ENCODE data around the gene ZDHHC14. TPM values are rescaled to one million over a fixed set of nuclear protein-coding genes. Genes with fewer than 3 reads are reported as not detected.

ZDHHC14 gene
- total and polyA plus RNA-seq, 2 of the 8 experiments (the other 6 are each of a cell fraction or from before 2014, with no cell fraction given) = 2.9 to 5.3 TPM

DNA sequence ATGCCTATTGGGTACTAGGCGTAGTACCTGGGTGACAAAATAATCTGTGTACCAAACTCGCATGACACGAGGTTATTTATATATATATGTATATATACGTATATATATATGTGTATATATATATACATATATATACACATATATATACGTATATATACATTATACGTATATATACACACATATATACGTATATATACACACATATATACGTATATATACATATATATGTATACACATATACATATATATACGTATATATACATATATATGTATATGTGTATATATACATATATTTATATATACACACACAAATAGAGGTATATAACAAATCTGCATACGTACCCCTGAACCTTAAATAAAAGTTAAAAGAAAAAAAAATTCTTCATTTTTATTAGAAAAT is 103.2 kb downstream of the ZDHHC14 start:
- DNase-seq (ENCODE audit: low read depth in 1 of 2, low spot score in 2 of 2) (no peak), FAIRE-seq (no peak)
- Histone ChIP-seq H3K79me1 (ENCODE audit: low read depth, low read length) (no peaks in the 10 kb centered on the region), H3K9ac (replicated peaks in 1 of 4; ENCODE audit: extremely low read depth in 1 of 4, low read depth in 3 of 4, low read length in 3 of 4) (no peak overlapping the region), H3K79me2 (ENCODE audit: control insufficient read depth in 1 of 2, insufficient read depth in 2 of 2, low read length in 2 of 2) (no peaks in the 10 kb centered on the region), H2BK20ac (ENCODE audit: low read length) (no peak overlapping the region), H3K14ac (ENCODE audit: insufficient read length) (no peak overlapping the region), H2BK120ac (replicated peaks; ENCODE audit: low read depth, low read length) (no peak overlapping the region), H2BK5ac (ENCODE audit: low read depth, low read length) (no peak overlapping the region), H3K9me3 (ENCODE audit: insufficient read depth in 2 of 2, low read depth in 1 of 2, low read length in 1 of 2) (no peaks in the 10 kb centered on the region), H3K23ac (ENCODE audit: insufficient read length) (no peak overlapping the region), H4K8ac (ENCODE audit: extremely low read depth, insufficient read depth, low read length) (no peak overlapping the region), H2AFZ (ENCODE audit: low read length) (no peak overlapping the region), H4K5ac (ENCODE audit: insufficient read length, low read depth, low read length) (no peak overlapping the region), H3K36me3 (ENCODE audit: control insufficient read depth in 2 of 4, insufficient read depth in 4 of 4, low read length in 3 of 4) (no peaks in the 10 kb centered on the region), H2BK12ac (ENCODE audit: low read depth, low read length) (no peak overlapping the region), H3K27ac (ENCODE audit: low read depth, low read length) (no peak overlapping the region), H2BK15ac (ENCODE audit: low read length) (no peak overlapping the region), H3K23me2 (ENCODE audit: low read depth, low read length) (no peaks in the 10 kb centered on the region), H4K91ac (replicated peaks; ENCODE audit: insufficient read length, low read length) (no peak overlapping the region), H3K56ac (replicated peaks; ENCODE audit: insufficient read length, low read depth, low read length) (no peak overlapping the region), H2AK5ac (ENCODE audit: low read depth, low read length) (no peak overlapping the region), H3K27me3 (replicated peaks in 1 of 4; ENCODE audit: control insufficient read depth in 3 of 4, extremely low read depth in 1 of 4, insufficient read depth in 3 of 4, low read length in 3 of 4) (no peaks in the 10 kb centered on the region), H3K4me1 (replicated peaks in 1 of 4; ENCODE audit: control insufficient read depth in 3 of 4, insufficient read depth in 4 of 4, low read length in 3 of 4) (peaks cover 0 to 6% (median 2%) of the 10 kb centered on the region in 4 experiments; a peak in 5 of 7 replicates), H3K4me2 (ENCODE audit: insufficient read depth in 1 of 2, low read depth in 2 of 2, low read length in 2 of 2) (no peak overlapping the region), H3K4ac (replicated peaks; ENCODE audit: insufficient read length, low read depth, low read length) (no peak overlapping the region), H3K4me3 (ENCODE audit: extremely low read depth in 1 of 4, insufficient read depth in 2 of 4, low read depth in 3 of 4, low read length in 4 of 4) (no peak overlapping the region), H4K20me1 (replicated peaks in 1 of 2; ENCODE audit: control insufficient read depth in 1 of 2, insufficient read depth in 2 of 2, low read length in 2 of 2) (no peaks in the 10 kb centered on the region), H3K18ac (ENCODE audit: extremely low read depth, low read length) (no peak overlapping the region)
- POLR2A ChIA-PET (ENCODE audit: partially characterized antibody) = no interaction called here
- WGBS, 2 experiments (ENCODE audit: extremely low coverage in 1 of 2, insufficient coverage in 1 of 2, insufficient read length in 1 of 2, insufficient replicate concordance in 2 of 2, low coverage in 1 of 2, low lambda C conversion rate in 2 of 2, missing lambda C conversion rate in 1 of 2) = 86% methylated on average over 10 of the region's 10 CpGs; no CpG with 5 or more reads in 1 of the 2 experiments
- TF ChIP-seq MAFK (IDR thresholded peaks at IDR 0.05; ENCODE audit: low read depth, low read length) (no peak), SP4 (IDR thresholded peaks at IDR 0.05; ENCODE audit: low read length) (no peak), TAF1 (IDR thresholded peaks at IDR 0.05; ENCODE audit: low read depth, low read length) (no peak), NRF1 (IDR thresholded peaks at IDR 0.05; ENCODE audit: low read depth, low read length) (no peak), KDM5A (IDR thresholded peaks at IDR 0.05; ENCODE audit: low read length) (no peak), SUZ12 (IDR thresholded peaks at IDR 0.05; ENCODE audit: low read length) (no peak), RBBP5 (IDR thresholded peaks at IDR 0.05; ENCODE audit: borderline replicate concordance, low read depth, low read length) (no peak), EZH2 (IDR thresholded peaks at IDR 0.05; ENCODE audit: low read depth, low read length, severe bottlenecking) (no peak), BRCA1 (IDR thresholded peaks at IDR 0.05; ENCODE audit: low read depth, low read length) (no peak), POLR2AphosphoS5 (IDR thresholded peaks at IDR 0.05; ENCODE audit: low read depth, low read length) (no peak)
- TF ChIP-seq, protein P1, sequence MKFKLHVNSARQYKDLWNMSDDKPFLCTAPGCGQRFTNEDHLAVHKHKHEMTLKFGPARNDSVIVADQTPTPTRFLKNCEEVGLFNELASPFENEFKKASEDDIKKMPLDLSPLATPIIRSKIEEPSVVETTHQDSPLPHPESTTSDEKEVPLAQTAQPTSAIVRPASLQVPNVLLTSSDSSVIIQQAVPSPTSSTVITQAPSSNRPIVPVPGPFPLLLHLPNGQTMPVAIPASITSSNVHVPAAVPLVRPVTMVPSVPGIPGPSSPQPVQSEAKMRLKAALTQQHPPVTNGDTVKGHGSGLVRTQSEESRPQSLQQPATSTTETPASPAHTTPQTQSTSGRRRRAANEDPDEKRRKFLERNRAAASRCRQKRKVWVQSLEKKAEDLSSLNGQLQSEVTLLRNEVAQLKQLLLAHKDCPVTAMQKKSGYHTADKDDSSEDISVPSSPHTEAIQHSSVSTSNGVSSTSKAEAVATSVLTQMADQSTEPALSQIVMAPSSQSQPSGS (IDR thresholded peaks at IDR 0.05; ENCODE audit: low read length) = no peak
- TF ChIP-seq, protein P2, sequence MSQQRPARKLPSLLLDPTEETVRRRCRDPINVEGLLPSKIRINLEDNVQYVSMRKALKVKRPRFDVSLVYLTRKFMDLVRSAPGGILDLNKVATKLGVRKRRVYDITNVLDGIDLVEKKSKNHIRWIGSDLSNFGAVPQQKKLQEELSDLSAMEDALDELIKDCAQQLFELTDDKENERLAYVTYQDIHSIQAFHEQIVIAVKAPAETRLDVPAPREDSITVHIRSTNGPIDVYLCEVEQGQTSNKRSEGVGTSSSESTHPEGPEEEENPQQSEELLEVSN (IDR thresholded peaks at IDR 0.05) = no peak
- CTCF ChIA-PET (ENCODE audit: partially characterized antibody) = no interaction called here
